Lung (tissue), 12 donors: Measurements from ENCODE around the gene SLC25A13. TPM values are rescaled to one million over a fixed set of nuclear protein-coding genes. Genes with fewer than 3 reads are reported as not detected.

ENCODE experiments used
- ATAC-seq: fragments of 200-7000 bp; cut with Tn5 transposase; one replicate; pipeline ENCODE4 v1.9.1; 2020; ENCODE audit warnings: moderate number of reproducible peaks; ENCODE audit not compliant: insufficient read depth, low FRiP score
- DNase-seq, 3 donors: peaks; one replicate each; pipeline ENCODE4 v3.0.0-alpha.2; 2013 to 2017
- H3K27ac ChIP-seq, 2 donors: one replicate each; pipeline ENCODE4 v1.5.1; 2013; ENCODE audit warnings: mild to moderate bottlenecking in 2 of 2, moderate library complexity in 2 of 2, control low read depth in 1 of 2, inconsistent platforms in 1 of 2, low read depth in 1 of 2, low read length in 1 of 2
- H3K27me3 ChIP-seq, 3 donors: one replicate each; pipeline ENCODE4 v1.5.1; 2013; ENCODE audit warnings: low read length in 2 of 3; ENCODE audit not compliant: control insufficient read depth in 3 of 3, insufficient read depth in 3 of 3
- H3K36me3 ChIP-seq, 4 donors: one replicate each; pipeline ENCODE4 v1.5.1; 2013; ENCODE audit warnings: low read length in 4 of 4, mild to moderate bottlenecking in 1 of 4, moderate library complexity in 1 of 4; ENCODE audit not compliant: control insufficient read depth in 4 of 4, insufficient read depth in 4 of 4
- H3K4me1 ChIP-seq, 5 donors: one replicate each; pipeline ENCODE4 v1.5.1; 2013; ENCODE audit warnings: low read length in 5 of 5, mild to moderate bottlenecking in 2 of 5, moderate library complexity in 1 of 5; ENCODE audit not compliant: control insufficient read depth in 5 of 5, insufficient read depth in 5 of 5
- H3K4me3 ChIP-seq: one replicate; pipeline ENCODE4 v1.5.1; 2013; ENCODE audit warnings: mild to moderate bottlenecking, control low read depth, moderate library complexity
- H3K9ac ChIP-seq, 2 donors: one replicate each; pipeline ENCODE4 v1.5.1; 2013; ENCODE audit warnings: low read length in 2 of 2, control low read depth in 1 of 2; ENCODE audit not compliant: insufficient read depth in 1 of 2
- H3K9me3 ChIP-seq, 4 donors: one replicate each; pipeline ENCODE4 v1.5.1; 2013; ENCODE audit warnings: low read length in 3 of 4, mild to moderate bottlenecking in 1 of 4, moderate library complexity in 1 of 4; ENCODE audit not compliant: control insufficient read depth in 4 of 4, insufficient read depth in 3 of 4
- WGBS, 2 donors: extraction: QIAGEN DNeasy Blood & Tissue Kit; methylation state at CpG; one replicate each; pipeline ENCODE4 v1.1.7; 2013; 5-methylcytosine and 5-hydroxymethylcytosine counted together
- polyA plus RNA-seq, 2 donors: library from polyadenylated mRNA; stranded (reverse); fragments of 200-250 nt; gene quantifications; one replicate each; pipeline ENCODE4 v1.2.1, GENCODE V29; 2013
- total RNA-seq, 2 donors: library from RNA; depleted of rRNA in 1 of 2; stranded (reverse); fragments of >200 nt in 1 of 2; gene quantifications; one replicate each; pipeline ENCODE4 v1.2.1, GENCODE V29; 2014 to 2021
- TF ChIP-seq, protein P1 (sequence below): IDR thresholded peaks from 2 replicates; pipeline ENCODE4 v1.5.1; 2012; ENCODE audit warnings: mild to moderate bottlenecking; ENCODE audit errors: control extremely low read depth, extremely low read depth
- donor health status: control.
- donor health status: control.
- donor health status: Bipolar disorder and iron deficiency.
- donor health status: healthy.
- donor health status: DM: yes; HTN: yes; CAD: no.

SLC25A13 gene
- total and polyA plus RNA-seq, 4 donors: 7.8 to 40.8 (median 19.6) TPM

- no peaks in the 10 kb centered on the region for H3K27me3 ChIP-seq
- TF ChIP-seq, protein P1, sequence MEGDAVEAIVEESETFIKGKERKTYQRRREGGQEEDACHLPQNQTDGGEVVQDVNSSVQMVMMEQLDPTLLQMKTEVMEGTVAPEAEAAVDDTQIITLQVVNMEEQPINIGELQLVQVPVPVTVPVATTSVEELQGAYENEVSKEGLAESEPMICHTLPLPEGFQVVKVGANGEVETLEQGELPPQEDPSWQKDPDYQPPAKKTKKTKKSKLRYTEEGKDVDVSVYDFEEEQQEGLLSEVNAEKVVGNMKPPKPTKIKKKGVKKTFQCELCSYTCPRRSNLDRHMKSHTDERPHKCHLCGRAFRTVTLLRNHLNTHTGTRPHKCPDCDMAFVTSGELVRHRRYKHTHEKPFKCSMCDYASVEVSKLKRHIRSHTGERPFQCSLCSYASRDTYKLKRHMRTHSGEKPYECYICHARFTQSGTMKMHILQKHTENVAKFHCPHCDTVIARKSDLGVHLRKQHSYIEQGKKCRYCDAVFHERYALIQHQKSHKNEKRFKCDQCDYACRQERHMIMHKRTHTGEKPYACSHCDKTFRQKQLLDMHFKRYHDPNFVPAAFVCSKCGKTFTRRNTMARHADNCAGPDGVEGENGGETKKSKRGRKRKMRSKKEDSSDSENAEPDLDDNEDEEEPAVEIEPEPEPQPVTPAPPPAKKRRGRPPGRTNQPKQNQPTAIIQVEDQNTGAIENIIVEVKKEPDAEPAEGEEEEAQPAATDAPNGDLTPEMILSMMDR: no peak
- WGBS, 2 donors: 96 to 99% methylated on average over 2 of the region's 2 CpGs
- H3K27ac ChIP-seq: no peak overlapping the region
- no peak overlapping the region for H3K4me3 ChIP-seq
- H3K9me3 ChIP-seq: no peaks in the 10 kb centered on the region
- peaks cover 6 to 23% (median 9%) of the 10 kb centered on the region in 4 donors for H3K36me3 ChIP-seq
- ATAC-seq (no peak), DNase-seq (no peak)
- H3K4me1 ChIP-seq: no peaks in the 10 kb centered on the region
- no peak overlapping the region for H3K9ac ChIP-seq
Measured at GRCh38 chr7:96122746-96123145, 199.2 kb downstream of the SLC25A13 start.

GRCh38 chr7:96121752-96122151 lies 200.1 kb downstream of the SLC25A13 start:
- Histone ChIP-seq H3K9me3 (no peaks in the 10 kb centered on the region), H3K4me1 (no peaks in the 10 kb centered on the region), H3K27me3 (no peaks in the 10 kb centered on the region), H3K4me3 (no peak overlapping the region), H3K36me3 (peaks cover 6 to 23% (median 9%) of the 10 kb centered on the region in 4 donors), H3K9ac (no peak overlapping the region), H3K27ac (no peak overlapping the region)
- DNase-seq (no peak), ATAC-seq (no peak)
- TF ChIP-seq, protein P1: no peak
- WGBS, 2 donors: 90 to 97% methylated on average over 6 of the region's 6 CpGs

GRCh38 chr7:96120445-96121225 lies 201.3 kb downstream of the SLC25A13 start:
- Histone ChIP-seq H3K36me3 (peaks cover 6 to 19% (median 9%) of the 10 kb centered on the region in 4 donors), H3K4me3 (no peak overlapping the region), H3K4me1 (no peaks in the 10 kb centered on the region), H3K9me3 (no peaks in the 10 kb centered on the region), H3K27me3 (no peaks in the 10 kb centered on the region), H3K9ac (no peak overlapping the region), H3K27ac (no peak overlapping the region)
- WGBS, 2 donors: 87% methylated on average over 2 of the region's 2 CpGs
- DNase-seq: no peak
- TF ChIP-seq, protein P1: no peak
- no peak for ATAC-seq
